GM21447 (cell line): Measurements from ENCODE around the gene OR2M5.

Experiments
- ATAC-seq: cut with Tn5 transposase; IDR thresholded peaks from one replicate; pipeline ENCODE4 v1.9.1; 2021; ENCODE audit not compliant: unreplicated experiment

The OR2M5 gene, protein sequence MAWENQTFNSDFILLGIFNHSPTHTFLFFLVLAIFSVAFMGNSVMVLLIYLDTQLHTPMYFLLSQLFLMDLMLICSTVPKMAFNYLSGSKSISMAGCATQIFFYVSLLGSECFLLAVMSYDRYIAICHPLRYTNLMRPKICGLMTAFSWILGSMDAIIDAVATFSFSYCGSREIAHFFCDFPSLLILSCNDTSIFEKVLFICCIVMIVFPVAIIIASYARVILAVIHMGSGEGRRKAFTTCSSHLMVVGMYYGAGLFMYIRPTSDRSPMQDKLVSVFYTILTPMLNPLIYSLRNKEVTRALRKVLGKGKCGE

GRCh38 chr1:248144513-248145198 is at the start of gene OR2M5:
Gene OR2M5, plus strand, starts transcription at chr1:248145148. Its CDS starts 0 bp downstream, at chr1:248145148.
- no peak for ATAC-seq

DNA sequence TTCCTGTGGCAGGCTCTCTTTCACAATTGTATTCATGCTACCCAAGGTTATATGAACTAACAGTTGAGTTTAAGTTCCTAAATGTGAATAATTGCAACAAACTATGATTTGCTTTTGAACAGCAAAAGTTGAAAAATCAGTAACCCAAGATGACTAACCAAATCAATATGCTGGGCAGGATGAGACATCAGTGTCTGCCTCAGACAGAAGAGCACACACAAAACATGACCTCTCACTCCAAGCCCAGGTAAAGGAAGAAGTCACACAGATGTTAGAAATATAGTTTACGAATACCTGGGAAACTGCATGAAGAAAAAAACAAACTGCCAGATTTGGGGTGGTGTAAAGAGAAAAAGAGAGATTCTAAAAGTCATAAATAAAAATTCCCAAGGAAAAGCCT is 46.4 kb upstream of the OR2M5 start:
- no peak for ATAC-seq

DNA sequence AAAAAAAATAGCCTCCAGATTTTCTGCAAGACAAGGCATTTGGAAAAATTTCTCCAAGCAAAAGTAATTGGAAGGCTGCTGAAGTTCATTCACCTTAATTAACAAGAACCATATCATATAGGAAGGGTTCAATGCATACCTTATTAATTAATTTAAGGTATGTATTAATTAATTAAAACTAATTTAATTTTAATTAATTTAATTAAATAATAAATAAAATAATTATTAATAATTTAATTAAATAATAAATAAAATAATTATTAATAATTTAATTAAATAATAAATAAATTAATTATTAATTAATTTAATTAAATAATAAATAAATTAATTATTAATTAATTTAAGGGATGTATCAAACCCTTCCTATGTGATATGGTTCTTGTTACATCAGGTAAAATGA is 42.1 kb upstream of the OR2M5 start:
- no peak for ATAC-seq

DNA sequence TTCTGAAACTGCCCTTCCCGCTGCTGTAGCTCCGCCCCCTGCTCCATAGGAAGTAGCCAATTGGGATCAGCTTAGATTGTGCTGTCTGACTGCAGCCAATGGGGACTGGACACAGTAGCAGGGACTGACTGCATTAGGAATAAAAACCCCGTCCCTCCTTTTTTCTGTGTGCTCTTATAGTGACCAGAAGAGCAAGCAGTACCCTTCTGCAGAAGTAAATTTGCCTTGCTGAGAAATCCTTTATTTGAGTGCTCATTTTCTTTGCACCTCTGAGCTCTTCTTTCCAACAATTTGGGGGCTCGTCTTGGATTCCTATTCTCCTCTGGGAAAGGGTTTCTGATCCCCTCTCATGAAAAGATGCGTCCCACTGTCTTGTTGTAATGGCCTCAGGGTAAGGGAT is 33.8 kb upstream of the OR2M5 start:
- no peak for ATAC-seq

DNA sequence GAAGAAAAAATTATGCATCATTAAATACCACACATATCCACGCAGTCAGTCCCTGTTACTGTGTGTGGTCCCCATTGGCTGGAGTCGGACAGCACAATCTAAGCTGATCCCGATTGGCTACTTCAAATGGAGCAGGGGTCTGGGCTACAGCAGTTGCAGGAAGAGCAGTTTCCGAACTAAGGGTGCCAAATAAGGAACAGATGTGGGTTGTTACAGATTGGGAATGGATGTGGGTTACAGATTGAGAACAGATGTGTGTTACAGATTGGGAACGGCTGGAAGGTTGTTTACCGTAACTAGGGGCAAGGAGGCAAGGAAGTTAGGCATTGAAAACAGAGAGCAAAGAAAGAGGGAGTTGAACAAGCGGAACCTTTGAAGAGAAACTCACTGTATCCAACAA is 30.1 kb upstream of the OR2M5 start:
- ATAC-seq, result no peak

- ATAC-seq, result no peak
Observed at GRCh38 chr1:248127653-248128052, 17.3 kb upstream of the OR2M5 start.

- ATAC-seq, result no peak
Observed at GRCh38 chr1:248136811-248137210, 8.1 kb upstream of the OR2M5 start.

DNA sequence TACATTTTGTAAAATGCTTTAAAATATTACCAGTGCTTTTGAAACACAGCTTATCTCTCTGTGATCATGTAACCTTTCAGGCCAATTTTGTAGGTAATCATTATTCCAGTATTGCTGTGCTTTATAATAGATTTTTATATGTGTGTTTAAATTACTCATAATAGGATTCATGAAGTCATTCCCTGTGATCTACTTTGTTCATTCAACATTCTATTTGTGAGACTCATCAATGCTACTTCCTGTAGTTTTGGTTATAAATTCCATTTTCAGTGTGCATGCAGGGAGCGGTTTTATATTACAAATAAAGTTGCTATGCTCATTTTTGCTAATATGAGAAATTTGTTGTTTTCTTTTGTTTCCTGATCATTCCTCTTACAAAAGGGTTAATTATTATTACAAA is 4.1 kb upstream of the OR2M5 start:
- ATAC-seq, result no peak

DNA sequence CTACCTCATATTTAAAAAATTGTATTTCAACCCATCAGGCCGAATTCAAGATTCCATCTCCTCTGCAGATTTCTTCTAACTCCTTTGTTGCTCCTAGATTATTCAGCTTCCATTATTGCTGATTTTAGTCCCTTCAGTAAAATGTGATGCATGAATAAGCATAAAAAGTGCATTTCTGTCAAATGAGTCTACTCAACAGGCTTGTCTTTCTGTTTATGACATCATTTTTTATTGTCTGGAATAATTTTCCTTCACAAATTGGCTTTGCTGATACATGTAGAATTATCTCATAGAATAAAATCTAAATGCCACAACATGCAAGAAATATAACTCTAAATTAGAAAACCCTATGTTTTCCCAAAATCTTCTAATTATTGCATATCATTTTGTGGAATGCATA is 1.6 kb upstream of the OR2M5 start:
- no peak for ATAC-seq

GRCh38 chr1:248152056-248152827 is 7.3 kb downstream of the OR2M5 start:
- no peak for ATAC-seq

- ATAC-seq, result no peak
Observed at GRCh38 chr1:248155927-248156326, 11.0 kb downstream of the OR2M5 start.

- ATAC-seq, result no peak
Observed at GRCh38 chr1:248158758-248159157, 13.8 kb downstream of the OR2M5 start.

DNA sequence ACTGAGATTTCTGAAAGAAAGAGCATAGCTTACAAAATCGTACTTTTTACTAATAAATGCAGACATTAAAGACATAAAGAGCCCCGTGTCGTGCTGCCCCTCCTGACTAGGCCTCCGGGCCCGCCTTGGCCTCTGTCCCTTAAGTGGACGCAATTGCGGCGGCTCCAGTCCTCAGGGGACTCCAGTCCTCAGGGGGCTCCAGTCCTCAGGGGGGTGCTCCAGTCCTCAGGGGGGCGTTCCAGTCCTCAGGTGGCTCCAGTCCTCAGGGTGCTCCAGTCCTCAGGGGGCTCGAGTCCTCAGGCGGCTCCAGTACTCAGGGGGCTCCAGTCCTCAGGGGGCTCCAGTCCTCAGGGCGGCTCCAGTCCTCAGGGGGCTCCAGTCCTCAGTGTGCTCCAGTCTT is 19.1 kb downstream of the OR2M5 start:
- no peak for ATAC-seq

DNA sequence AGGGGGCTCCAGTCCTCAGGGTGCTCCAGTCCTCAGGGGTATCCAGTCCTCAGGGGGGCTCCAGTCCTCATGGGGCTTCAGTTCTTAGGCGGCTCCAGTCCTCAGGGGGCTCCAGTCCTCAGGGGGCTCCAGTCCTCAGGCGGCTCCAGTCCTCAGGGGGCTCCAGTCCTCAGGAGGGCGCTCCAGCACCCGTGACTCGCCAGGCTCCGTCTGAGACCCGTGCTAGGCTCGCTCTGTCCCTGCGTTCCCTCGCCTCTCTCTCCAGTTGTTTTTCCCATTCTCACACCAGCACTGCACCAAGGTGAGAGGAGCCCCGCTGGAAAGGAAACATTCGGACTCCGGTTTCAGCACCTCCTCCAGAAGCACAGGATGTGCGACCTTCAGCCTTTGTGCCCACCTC is 20.2 kb downstream of the OR2M5 start:
- no peak for ATAC-seq

- ATAC-seq, result no peak
Observed at GRCh38 chr1:248174521-248174920, 29.6 kb downstream of the OR2M5 start, which contains the start of gene OR2M2. Gene OR2M2, plus strand, starts transcription at chr1:248174821. Its CDS starts 5,165 bp downstream, at chr1:248179986.

DNA sequence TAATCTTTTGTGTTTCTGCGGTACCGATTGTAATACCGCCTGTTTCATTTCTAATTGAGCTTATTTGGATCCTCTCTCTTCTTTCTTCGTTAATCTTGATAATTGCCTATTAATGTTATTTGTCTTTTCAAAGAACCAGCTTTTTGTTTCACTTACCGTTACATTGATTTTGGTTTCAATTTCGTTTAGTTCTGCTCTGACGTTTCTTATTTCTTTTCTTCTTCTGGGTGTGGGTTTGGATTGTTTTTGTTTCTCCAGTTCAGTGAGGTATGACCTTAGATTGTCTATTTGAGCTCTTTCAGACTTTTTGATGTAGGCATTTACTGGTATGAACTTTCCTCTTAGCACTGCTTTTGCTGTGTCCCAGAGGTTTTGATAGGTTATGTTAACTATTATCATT is 39.0 kb downstream of the OR2M5 start:
- peak; percentile 75 for ATAC-seq

DNA sequence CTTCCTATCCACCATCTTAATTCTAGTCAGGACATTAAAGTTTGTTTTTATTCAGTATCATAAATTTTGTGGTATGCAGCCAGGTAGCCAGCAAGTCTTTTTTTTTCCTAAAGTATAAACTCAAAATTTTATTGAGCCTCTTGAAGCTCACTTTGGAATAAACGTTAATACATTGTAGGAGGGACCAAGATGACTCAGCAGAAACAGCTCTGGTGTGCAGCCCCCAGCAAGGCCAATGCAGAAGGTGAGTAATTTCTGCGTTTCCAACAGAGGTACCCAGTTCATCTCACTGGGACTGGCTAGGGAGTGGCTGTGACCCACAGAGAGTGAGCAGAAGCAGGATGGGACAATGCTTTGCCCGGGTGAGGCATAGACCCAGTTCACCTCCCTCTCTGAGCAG is 42.4 kb downstream of the OR2M5 start:
- no peak for ATAC-seq

- ATAC-seq, result no peak
Observed at GRCh38 chr1:248189026-248189425, 44.1 kb downstream of the OR2M5 start.

GRCh38 chr1:248194117-248194516 is 49.2 kb downstream of the OR2M5 start:
- no peak for ATAC-seq
